GM19239 (cell line): ENCODE measurements around the gene MEGF9.

Experiments used
- DNase-seq: peaks from one replicate; pipeline ENCODE4 v3.0.0; 2011; ENCODE audit warnings: low spot score; ENCODE audit not compliant: insufficient read length
- FAIRE-seq: peaks from 2 replicates; lab custom pipeline; 2011; peaks lifted over from hg19 to GRCh38; lab: Jason Lieb, UNC

MEGF9 gene

GRCh38 chr9:120734607-120735410 lies 20.5 kb upstream of the MEGF9 start:
- FAIRE-seq (no peak), DNase-seq (no peak)

- DNase-seq = no peak
- no peak for FAIRE-seq
These were observed 18.9 kb upstream of the MEGF9 start for GRCh38 chr9:120733190-120733589.

GRCh38 chr9:120730654-120731514 lies 16.6 kb upstream of the MEGF9 start:
- FAIRE-seq (peak; percentile 4), DNase-seq (no peak)

- DNase-seq (no peak), FAIRE-seq (peak; percentile 64)
These were observed 15.5 kb upstream of the MEGF9 start for GRCh38 chr9:120729791-120730241.

GRCh38 chr9:120726484-120726883 lies 12.2 kb upstream of the MEGF9 start:
- no peak for DNase-seq

GRCh38 chr9:120725907-120726306 lies 11.6 kb upstream of the MEGF9 start:
- no peak for FAIRE-seq
- no peak for DNase-seq

More at GRCh38 chr9:120726484-120726883, 12.2 kb upstream of the MEGF9 start:
- no peak for FAIRE-seq

GRCh38 chr9:120724757-120725400 lies 10.6 kb upstream of the MEGF9 start:
- FAIRE-seq = no peak

GRCh38 chr9:120723565-120723964 lies 9.3 kb upstream of the MEGF9 start:
- FAIRE-seq = no peak

More at GRCh38 chr9:120724757-120725400, 10.6 kb upstream of the MEGF9 start:
- no peak for DNase-seq

GRCh38 chr9:120720404-120720803 lies 6.1 kb upstream of the MEGF9 start:
- DNase-seq = no peak
- no peak for FAIRE-seq

More at GRCh38 chr9:120723565-120723964, 9.3 kb upstream of the MEGF9 start:
- DNase-seq = no peak

- FAIRE-seq = no peak
- no peak for DNase-seq
These were observed 4.0 kb upstream of the MEGF9 start for GRCh38 chr9:120718316-120718715.

GRCh38 chr9:120717176-120717575 lies 2.9 kb upstream of the MEGF9 start:
- no peak for DNase-seq
- FAIRE-seq = no peak

GRCh38 chr9:120716483-120716882 lies 2.2 kb upstream of the MEGF9 start:
- DNase-seq (no peak), FAIRE-seq (no peak)

- no peak for FAIRE-seq
- no peak for DNase-seq
These were observed 1.2 kb upstream of the MEGF9 start for GRCh38 chr9:120715389-120715924.

GRCh38 chr9:120714846-120715388 lies 647 bp upstream of the MEGF9 start:
- no peak for DNase-seq
- peak; percentile 21 for FAIRE-seq

GRCh38 chr9:120713257-120714087 lies 798 bp downstream of the MEGF9 start:
- DNase-seq (no peak), FAIRE-seq (no peak)

GRCh38 chr9:120712539-120713031 lies 1.7 kb downstream of the MEGF9 start:
- FAIRE-seq (peak; percentile 61), DNase-seq (no peak)

- no peak for DNase-seq
- FAIRE-seq = no peak
These were observed 2.3 kb downstream of the MEGF9 start for GRCh38 chr9:120711841-120712538.

- no peak for FAIRE-seq
- no peak for DNase-seq
These were observed 2.9 kb downstream of the MEGF9 start for GRCh38 chr9:120711354-120711753.
